Caki2 (cell line): Measurements from ENCODE around the gene CCDC141. TPM values are rescaled to one million over a fixed set of nuclear protein-coding genes. Genes with fewer than 3 reads are reported as not detected.

Source experiments
- DNase-seq: peaks from one replicate; pipeline ENCODE4 v3.0.0-alpha.2; 2015; ENCODE audit warnings: low read depth
- in situ Hi-C: cut with HindIII; loops from 2 replicates; pipeline ENCODE4 v1.10.0; 2016; ENCODE audit warnings: low sequenced_read_pairs, low pct_unique_long_range_greater_than_20kb, mixed read lengths
- total RNA-seq: library from RNA; depleted of rRNA; stranded (reverse); fragments of >200 nt; shearing (Covaris generic); gene quantifications from 2 replicates; pipeline ENCODE4 v1.2.3, GENCODE V29; 2014; ENCODE audit warnings: low replicate concordance

CCDC141 gene
- total RNA-seq, 1 experiment from 2014 or later = not detected

DNA sequence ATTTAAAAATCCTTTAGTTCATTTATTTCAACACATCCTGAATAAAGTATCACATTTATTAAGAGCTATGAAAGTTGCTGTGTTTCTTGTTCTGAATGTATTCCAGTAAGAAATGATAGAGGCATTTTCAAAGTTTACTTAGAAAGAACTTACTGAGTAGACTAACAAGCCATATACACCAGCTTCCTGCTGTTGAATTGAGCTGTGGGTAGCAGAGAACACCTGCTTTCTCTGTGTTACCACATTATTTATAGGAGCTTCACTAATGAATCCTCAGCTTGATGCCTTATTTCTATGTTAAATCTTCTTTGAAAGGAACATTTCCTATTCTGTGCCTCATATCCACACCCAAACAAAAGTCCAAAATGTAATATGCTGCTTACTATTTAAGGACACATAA, 115.4 kb downstream of the CCDC141 start:
- in situ Hi-C loops = no loop called here
- no peak for DNase-seq

DNA sequence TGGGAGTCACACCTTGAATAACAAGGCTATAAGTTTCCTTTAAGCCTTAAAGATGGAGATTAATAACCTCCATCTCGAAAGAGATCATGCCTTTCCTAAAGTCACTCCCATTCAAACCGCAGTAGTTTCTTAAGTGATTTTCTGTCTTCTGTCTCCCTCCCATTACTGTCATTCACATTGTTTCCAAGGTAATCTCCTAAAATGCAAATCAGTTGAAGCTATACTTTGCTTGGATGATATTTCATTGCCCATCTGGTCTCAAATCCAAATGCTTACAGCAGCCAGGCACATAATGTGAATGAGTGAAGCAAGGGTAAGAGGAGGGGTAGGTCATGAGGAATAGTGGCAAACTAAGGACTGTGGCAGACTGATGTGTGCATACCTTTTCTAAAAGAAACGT, 116.4 kb downstream of the CCDC141 start:
- in situ Hi-C loops = no loop called here
- no peak for DNase-seq

DNA sequence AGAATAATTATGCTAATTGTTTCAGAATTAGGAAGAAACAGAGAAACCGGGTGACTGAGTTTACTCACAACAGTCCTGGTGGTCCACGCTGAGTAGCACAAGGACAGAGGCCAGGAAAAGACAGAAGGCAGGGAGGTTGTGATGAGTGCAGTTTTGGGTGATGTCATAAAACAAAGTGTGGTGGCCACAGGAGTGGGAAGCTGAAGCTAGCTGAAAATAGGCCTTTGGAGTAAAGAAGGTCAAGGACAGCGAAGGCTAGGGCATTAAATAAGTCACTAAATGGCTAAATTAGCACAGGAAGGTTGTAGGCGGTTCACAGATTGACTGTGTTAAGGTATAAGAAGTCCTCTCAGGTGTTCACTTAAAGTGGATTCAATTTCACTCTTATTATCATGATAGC, 121.9 kb downstream of the CCDC141 start:
- in situ Hi-C loops = no loop called here
- no peak for DNase-seq

DNA sequence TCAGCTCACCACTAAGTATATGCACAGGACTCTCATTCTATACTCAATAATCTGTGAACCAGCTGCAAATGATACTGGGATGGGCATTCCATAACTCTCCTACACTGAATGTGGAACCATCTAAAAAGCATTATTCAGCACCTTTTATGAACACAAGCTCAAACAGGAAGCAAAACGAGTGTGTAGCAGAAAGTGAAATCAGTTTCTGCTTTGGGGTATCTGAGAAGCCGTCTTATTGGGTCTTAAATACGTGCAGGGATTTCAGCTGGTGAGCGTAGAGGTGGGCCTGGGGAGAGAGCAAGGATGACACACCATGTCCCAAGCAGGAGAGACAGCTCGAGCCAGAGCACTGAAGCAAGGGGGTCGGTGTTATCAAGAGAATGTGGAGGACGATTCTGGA, 122.8 kb downstream of the CCDC141 start:
- in situ Hi-C loops = no loop called here
- DNase-seq = no peak

GRCh38 chr2:178924817-178925216, 125.1 kb downstream of the CCDC141 start:
- DNase-seq = peak; percentile 5
- in situ Hi-C loops = no loop called here

GRCh38 chr2:178923546-178923945, 126.4 kb downstream of the CCDC141 start:
- DNase-seq = no peak
- in situ Hi-C loops = no loop called here

GRCh38 chr2:178920916-178921513, 128.9 kb downstream of the CCDC141 start:
- in situ Hi-C loops = no loop called here
- DNase-seq = no peak

- no peak for DNase-seq
- in situ Hi-C loops = no loop called here
Observed at GRCh38 chr2:178917555-178917954, 132.4 kb downstream of the CCDC141 start.

GRCh38 chr2:178915423-178916173, 134.3 kb downstream of the CCDC141 start:
- DNase-seq = no peak
- in situ Hi-C loops = no loop called here

GRCh38 chr2:178914259-178914849, 135.6 kb downstream of the CCDC141 start:
- in situ Hi-C loops = no loop called here
- peak; percentile 58 for DNase-seq

DNA sequence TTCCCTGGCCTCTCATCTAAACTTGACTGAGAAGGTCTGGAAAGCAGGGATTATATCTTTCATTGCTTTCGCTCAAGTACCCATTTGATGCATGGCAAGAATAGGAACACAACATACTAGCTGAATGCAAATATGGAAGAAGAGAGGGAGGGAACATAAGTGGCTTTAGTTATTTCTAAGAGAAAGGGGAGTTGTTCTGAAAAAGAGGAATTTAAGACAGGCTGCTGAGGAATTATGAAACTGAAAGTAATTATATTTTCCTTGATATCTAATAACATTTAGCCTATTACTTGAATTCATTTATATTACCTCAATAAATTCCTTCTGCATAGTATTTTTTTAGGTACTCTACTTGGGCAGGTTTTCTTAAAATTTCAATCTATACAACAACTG, 136.9 kb downstream of the CCDC141 start:
- in situ Hi-C loops = no loop called here
- no peak for DNase-seq

DNA sequence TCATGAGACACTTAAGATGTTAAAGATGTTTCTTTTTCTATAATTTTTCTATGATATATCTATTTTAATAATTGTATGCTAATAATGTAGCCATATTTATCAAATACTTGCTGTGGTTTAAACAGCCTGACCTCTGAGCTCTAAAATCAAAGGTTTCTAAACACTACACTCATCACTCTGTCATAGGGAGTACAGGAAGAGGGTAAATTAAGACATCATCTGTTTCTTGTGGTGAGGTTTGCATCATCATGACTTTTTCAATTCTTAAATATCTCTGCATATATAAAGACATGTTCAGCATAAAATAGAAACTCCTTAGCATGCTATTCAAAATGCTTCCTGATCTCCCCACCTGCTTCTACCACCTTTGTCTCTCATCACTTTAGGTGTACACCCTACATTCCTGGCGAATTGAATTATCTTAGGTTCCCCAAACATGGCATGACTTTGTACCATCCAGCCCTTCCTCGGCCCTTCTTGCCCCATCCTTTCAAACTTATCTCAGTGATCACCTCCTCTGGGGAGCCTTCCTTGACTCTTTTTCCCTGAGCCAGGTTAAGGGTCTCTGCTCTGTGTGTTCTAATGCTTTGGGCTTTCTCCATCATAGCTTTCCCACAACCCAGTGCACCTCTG, 137.4 kb downstream of the CCDC141 start:
- DNase-seq = no peak
- in situ Hi-C loops = no loop called here

DNA sequence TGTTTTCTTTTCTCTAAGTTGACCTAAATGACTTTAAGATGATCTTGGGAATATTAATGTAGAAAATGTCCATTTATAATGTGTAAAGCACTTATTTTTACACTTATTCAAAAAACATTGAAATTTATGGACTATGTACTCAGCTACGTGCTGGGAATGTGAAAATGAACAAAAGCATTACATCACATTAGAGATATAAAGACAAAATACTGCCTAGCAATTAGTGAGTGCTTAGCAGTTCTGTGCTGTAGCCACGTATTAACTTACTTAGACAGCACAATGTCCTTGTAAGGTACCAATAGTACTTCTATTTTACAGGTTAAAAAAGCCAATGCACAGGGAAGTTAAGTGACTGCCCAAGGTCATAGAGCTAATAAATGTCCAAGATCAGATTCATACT, 138.9 kb downstream of the CCDC141 start:
- no peak for DNase-seq
- in situ Hi-C loops = no loop called here

- DNase-seq = no peak
- in situ Hi-C loops = no loop called here
Observed at GRCh38 chr2:178910005-178910404, 139.9 kb downstream of the CCDC141 start.

- no peak for DNase-seq
- in situ Hi-C loops = no loop called here
Observed at GRCh38 chr2:178909507-178909906, 140.4 kb downstream of the CCDC141 start.

- DNase-seq = no peak
- in situ Hi-C loops = no loop called here
Observed at GRCh38 chr2:178908810-178909209, 141.1 kb downstream of the CCDC141 start.

DNA sequence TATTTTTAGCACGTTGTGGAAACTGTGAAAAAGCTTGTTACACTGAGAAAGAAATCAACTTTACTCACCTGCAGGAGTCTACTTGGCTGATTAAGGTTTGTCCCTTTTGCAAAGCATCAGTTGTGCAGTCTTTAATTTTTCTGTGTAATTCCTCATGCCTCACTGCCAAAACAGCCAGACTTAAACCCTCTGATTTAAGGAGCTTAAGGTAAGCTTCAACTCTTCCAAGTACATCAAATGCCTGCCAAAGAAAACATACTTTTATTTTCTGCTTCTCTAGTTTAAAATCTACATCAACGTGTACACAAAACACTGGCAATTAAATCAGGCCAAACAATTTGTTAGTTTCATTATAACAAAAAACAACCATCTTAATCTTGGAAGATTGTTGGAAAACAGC, 144.7 kb downstream of the CCDC141 start:
- no peak for DNase-seq
- in situ Hi-C loops = no loop called here

DNA sequence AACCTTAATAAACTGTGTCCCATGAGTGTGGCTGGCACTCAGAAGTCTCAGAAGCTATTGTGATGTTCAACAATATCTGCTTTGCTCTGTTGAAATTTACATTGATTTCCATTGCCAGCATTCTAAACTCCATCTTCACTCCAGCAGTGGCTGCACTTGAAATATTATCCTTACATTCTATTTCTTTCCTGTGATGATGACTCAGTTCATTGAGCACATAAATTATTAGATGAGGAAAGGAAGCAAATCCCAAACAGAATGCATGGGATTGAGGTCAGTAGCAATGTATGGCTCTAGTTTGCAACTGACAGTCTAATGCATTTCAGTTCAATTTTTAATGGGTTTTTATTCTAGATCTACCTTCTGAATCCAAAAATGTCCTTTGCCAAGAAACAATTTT, 150.3 kb downstream of the CCDC141 start:
- DNase-seq = no peak
- in situ Hi-C loops = no loop called here

DNA sequence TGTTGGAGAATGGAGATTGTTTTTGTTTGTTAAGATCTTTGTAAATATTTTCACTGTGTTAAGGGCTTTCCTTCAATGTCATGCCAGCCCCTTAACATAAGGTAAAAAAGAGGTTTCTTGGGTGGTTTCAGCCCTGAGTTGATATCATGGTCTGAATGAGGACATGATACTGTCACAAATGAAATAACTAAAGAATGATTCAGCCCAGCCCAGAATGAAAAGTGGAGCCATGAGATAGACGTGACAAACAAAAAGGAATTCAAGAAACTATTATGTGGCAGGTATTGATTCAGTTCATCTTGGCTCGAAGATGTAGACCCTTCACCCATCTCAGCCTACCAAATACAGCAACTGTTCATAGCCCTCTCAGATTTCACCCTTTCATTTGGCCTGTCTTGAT, 154.1 kb downstream of the CCDC141 start:
- in situ Hi-C loops = no loop called here
- DNase-seq = no peak
